Measurements from ENCODE around the gene MYD88.
"Not testable (repeated sequence)": the region's sequence is repeated elsewhere in the genome, so short reads cannot be mapped to it uniquely, and the experiment has no call there.

Gene MYD88

GRCh38 chr3:38131621-38132369, 6.7 kb upstream of the MYD88 start:
- Histone ChIP-seq H3K9me3 (replicated peaks; ENCODE audit: low read length) (no peaks in the 10 kb centered on the region), H3K27me3 (ENCODE audit: control insufficient read depth, insufficient read depth, low read length) (no peaks in the 10 kb centered on the region), H3K4me2 (ENCODE audit: low read length) (no peak overlapping the region), H3K36me3 (ENCODE audit: insufficient read depth, low read length) (peaks cover 60% of the 10 kb centered on the region), H3K4me1 (ENCODE audit: control insufficient read depth, insufficient read depth, low read length) (peaks cover 12% of the 10 kb centered on the region), H3K4me3 (ENCODE audit: low read length) (no peak overlapping the region), H3K9ac (ENCODE audit: low read depth, low read length) (no peak overlapping the region)

GRCh38 chr3:38133209-38133556, 5.3 kb upstream of the MYD88 start:
- peaks cover 15% of the 10 kb centered on the region for H3K4me1 ChIP-seq (ENCODE audit: control insufficient read depth, insufficient read depth, low read length)
- H3K4me3 ChIP-seq (ENCODE audit: low read length), result no peak overlapping the region
- no peaks in the 10 kb centered on the region for H3K27me3 ChIP-seq (ENCODE audit: control insufficient read depth, insufficient read depth, low read length)
- no peak overlapping the region for H3K4me2 ChIP-seq (ENCODE audit: low read length)
- H3K36me3 ChIP-seq (ENCODE audit: insufficient read depth, low read length), result peaks cover 48% of the 10 kb centered on the region
- no peak overlapping the region for H3K9ac ChIP-seq (ENCODE audit: low read depth, low read length)
- H3K9me3 ChIP-seq (replicated peaks; ENCODE audit: low read length), result no peaks in the 10 kb centered on the region

DNA sequence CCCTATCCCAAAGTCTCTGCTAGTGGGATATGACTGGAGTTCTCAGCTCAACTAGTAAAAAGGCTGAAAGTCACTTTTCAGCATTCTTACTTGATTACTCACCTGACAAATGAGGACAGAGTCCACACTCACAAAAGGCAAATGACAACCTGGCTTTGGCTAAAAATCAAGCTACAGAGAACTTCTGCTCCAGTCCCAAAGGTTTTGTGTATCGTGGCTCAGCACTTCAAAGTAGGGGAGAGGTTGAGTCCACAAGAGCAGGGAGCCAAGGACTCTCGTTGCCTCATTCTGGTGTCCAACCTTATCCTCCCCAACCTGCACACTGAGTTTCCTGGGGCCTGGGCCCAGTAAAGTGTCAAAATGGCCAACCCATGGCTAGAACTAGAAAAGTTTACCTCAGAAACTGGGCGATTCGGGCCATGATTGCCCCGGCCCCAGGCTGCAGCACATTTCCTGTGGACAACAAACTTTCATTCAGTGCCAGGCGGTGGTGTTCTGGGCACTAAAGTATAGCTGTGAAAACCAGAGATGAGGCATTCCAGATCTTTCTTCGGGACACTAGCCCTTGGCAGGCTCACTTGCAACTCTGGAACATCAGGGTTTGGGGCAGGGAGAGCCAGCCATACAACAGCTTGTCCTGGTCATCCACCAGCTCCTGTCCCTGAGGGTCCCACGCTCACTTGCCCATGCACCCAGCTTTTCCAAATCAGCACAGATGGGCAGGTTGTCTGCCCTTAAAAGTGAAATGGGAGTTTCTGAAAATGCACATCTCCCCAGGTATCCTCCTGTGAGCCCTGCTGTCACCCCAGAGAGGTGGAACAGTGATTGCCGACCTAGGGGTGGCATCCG, 4.7 kb upstream of the MYD88 start:
- H3K4me2 ChIP-seq (ENCODE audit: low read length), result no peak overlapping the region
- peaks cover 45% of the 10 kb centered on the region for H3K36me3 ChIP-seq (ENCODE audit: insufficient read depth, low read length)
- no peaks in the 10 kb centered on the region for H3K27me3 ChIP-seq (ENCODE audit: control insufficient read depth, insufficient read depth, low read length)
- H3K4me3 ChIP-seq (ENCODE audit: low read length), result no peak overlapping the region
- no peak overlapping the region for H3K9ac ChIP-seq (ENCODE audit: low read depth, low read length)
- H3K9me3 ChIP-seq (replicated peaks; ENCODE audit: low read length), result no peaks in the 10 kb centered on the region
- H3K4me1 ChIP-seq (ENCODE audit: control insufficient read depth, insufficient read depth, low read length), result peaks cover 14% of the 10 kb centered on the region

- not testable (repeated sequence) for H3K4me3 ChIP-seq (ENCODE audit: low read length); H3K27me3 ChIP-seq (ENCODE audit: control insufficient read depth, insufficient read depth, low read length); H3K9me3 ChIP-seq (replicated peaks; ENCODE audit: low read length); H3K9ac ChIP-seq (ENCODE audit: low read depth, low read length); H3K4me2 ChIP-seq (ENCODE audit: low read length)
- Histone ChIP-seq H3K36me3 (ENCODE audit: insufficient read depth, low read length) (peaks cover 37% of the 10 kb centered on the region), H3K4me1 (ENCODE audit: control insufficient read depth, insufficient read depth, low read length) (peaks cover 20% of the 10 kb centered on the region)
These were observed 3.8 kb upstream of the MYD88 start for GRCh38 chr3:38134517-38135143.

GRCh38 chr3:38135621-38136277, 2.7 kb upstream of the MYD88 start:
- Histone ChIP-seq H3K4me3 (ENCODE audit: low read length) (peak overlapping the region; percentile 96), H3K4me2 (ENCODE audit: low read length) (peak overlapping the region; percentile 97), H3K36me3 (ENCODE audit: insufficient read depth, low read length) (peaks cover 34% of the 10 kb centered on the region), H3K9ac (ENCODE audit: low read depth, low read length) (peak overlapping the region; percentile 90), H3K4me1 (ENCODE audit: control insufficient read depth, insufficient read depth, low read length) (peaks cover 21% of the 10 kb centered on the region)
- not testable (repeated sequence) for H3K9me3 ChIP-seq (replicated peaks; ENCODE audit: low read length); H3K27me3 ChIP-seq (ENCODE audit: control insufficient read depth, insufficient read depth, low read length)

DNA sequence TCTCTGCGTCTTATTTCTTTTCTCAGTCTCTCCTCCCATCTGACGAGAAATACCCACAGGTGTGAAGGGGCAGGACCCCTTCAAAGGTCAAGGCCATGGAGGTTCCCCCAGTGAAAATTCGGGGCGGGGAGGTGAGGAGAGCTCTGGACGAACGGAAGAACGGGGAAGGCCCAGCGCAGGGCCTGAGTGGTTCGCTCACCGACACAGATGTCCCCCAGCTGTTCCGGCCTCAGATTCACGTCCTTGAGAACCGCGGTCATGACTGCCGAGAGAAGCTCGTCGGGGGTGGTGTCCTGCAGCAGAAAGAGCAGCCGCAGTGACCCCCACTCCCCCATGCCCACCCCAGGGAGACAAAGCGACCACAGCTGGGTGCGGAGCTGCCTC, 2.1 kb upstream of the MYD88 start:
- H3K4me1 ChIP-seq (ENCODE audit: control insufficient read depth, insufficient read depth, low read length), result peaks cover 21% of the 10 kb centered on the region
- peak overlapping the region; percentile 96 for H3K4me3 ChIP-seq (ENCODE audit: low read length)
- H3K27me3 ChIP-seq (ENCODE audit: control insufficient read depth, insufficient read depth, low read length), result no peaks in the 10 kb centered on the region
- no peaks in the 10 kb centered on the region for H3K9me3 ChIP-seq (replicated peaks; ENCODE audit: low read length)
- H3K9ac ChIP-seq (ENCODE audit: low read depth, low read length), result peak overlapping the region; percentile 90
- H3K36me3 ChIP-seq (ENCODE audit: insufficient read depth, low read length), result peaks cover 31% of the 10 kb centered on the region
- peak overlapping the region; percentile 97 for H3K4me2 ChIP-seq (ENCODE audit: low read length)

- Histone ChIP-seq H3K9ac (ENCODE audit: low read depth, low read length) (peak within 1 kb of the TSS; percentile 90), H3K27me3 (ENCODE audit: control insufficient read depth, insufficient read depth, low read length) (no peaks in the 10 kb centered on the region), H3K36me3 (ENCODE audit: insufficient read depth, low read length) (peaks cover 32% of the 10 kb centered on the region), H3K4me3 (ENCODE audit: low read length) (peak within 1 kb of the TSS; percentile 96), H3K4me2 (ENCODE audit: low read length) (peak within 1 kb of the TSS; percentile 97), H3K9me3 (replicated peaks; ENCODE audit: low read length) (no peaks in the 10 kb centered on the region), H3K4me1 (ENCODE audit: control insufficient read depth, insufficient read depth, low read length) (peaks cover 21% of the 10 kb centered on the region)
These were observed 1.5 kb upstream of the MYD88 start, which contains the start of gene ACAA1 for GRCh38 chr3:38136777-38137614. Gene ACAA1 (minus strand): TSS chr3:38137127. CDS start chr3:38137035, 92 bp downstream.

DNA sequence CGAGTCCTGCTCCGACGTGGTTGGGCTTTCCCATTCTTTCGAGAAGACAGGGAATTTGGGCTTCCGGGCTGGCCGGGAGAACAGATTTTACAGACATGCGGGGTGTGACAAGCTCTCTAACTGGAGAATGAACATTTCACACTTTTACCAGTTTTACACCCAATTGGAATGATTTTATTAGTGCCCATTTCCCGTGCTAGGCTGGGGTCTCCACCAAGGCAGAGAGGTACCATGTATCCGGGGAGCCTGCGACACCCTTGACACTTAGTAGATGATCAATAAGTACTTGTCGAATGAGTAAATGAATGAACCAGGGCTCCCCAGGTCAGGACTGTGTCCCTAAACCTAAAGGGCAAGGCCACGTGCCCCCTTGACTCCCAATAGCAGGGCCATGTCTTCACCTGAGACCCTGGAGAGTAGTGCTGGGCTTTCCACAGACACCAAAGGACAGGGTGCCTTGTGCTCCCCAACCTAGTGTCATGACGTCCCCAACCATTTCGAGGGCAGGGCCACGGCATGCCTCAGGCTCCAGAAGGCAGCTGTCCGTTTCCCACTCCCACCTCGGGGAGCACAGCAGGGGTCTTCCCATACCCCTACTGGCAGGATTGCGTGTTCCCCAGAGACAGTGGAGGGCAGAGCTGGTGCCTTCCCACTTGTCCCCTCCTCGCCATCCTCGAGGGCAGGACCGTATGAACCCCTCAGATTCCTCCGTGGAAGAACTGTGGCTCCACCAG, 679 bp upstream of the MYD88 start:
- H3K27me3 ChIP-seq (ENCODE audit: control insufficient read depth, insufficient read depth, low read length), result no peaks in the 10 kb centered on the region
- no peaks in the 10 kb centered on the region for H3K9me3 ChIP-seq (replicated peaks; ENCODE audit: low read length)
- peak overlapping the region; percentile 96 for H3K4me3 ChIP-seq (ENCODE audit: low read length)
- peak overlapping the region; percentile 96 for H3K4me2 ChIP-seq (ENCODE audit: low read length)
- peaks cover 29% of the 10 kb centered on the region for H3K36me3 ChIP-seq (ENCODE audit: insufficient read depth, low read length)
- peaks cover 21% of the 10 kb centered on the region for H3K4me1 ChIP-seq (ENCODE audit: control insufficient read depth, insufficient read depth, low read length)
- peak overlapping the region; percentile 83 for H3K9ac ChIP-seq (ENCODE audit: low read depth, low read length)

DNA sequence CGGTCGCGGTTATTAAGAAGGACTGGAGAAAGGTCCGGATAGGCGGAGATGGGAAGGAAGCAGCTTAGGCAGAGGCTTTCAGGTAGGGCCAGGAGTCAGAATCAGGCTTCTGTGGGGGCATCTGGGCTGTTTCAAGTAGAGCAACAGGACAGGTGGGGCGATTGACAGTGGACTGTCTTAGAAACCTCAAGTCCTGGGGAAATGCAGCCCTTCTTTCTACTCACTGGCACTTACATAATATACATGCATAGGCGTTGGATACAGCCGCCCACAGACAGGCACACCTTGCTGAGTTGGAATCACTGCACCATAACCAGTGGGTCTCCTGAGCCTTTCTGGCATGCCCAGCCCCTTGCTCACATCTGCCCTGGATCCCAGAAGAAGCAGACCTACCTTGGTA, 730 bp downstream of the MYD88 start:
- H3K9ac ChIP-seq (ENCODE audit: low read depth, low read length), result peak overlapping the region; percentile 83

GRCh38 chr3:38139652-38140051, 1.2 kb downstream of the MYD88 start:
- no peaks in the 10 kb centered on the region for H3K9me3 ChIP-seq (replicated peaks; ENCODE audit: low read length)
- no peaks in the 10 kb centered on the region for H3K27me3 ChIP-seq (ENCODE audit: control insufficient read depth, insufficient read depth, low read length)
- peaks cover 21% of the 10 kb centered on the region for H3K4me1 ChIP-seq (ENCODE audit: control insufficient read depth, insufficient read depth, low read length)
- peak overlapping the region; percentile 96 for H3K4me3 ChIP-seq (ENCODE audit: low read length)
- peak overlapping the region; percentile 96 for H3K4me2 ChIP-seq (ENCODE audit: low read length)
- peak overlapping the region; percentile 83 for H3K9ac ChIP-seq (ENCODE audit: low read depth, low read length)
- peaks cover 12% of the 10 kb centered on the region for H3K36me3 ChIP-seq (ENCODE audit: insufficient read depth, low read length)

More for the DNA sequence above, 730 bp downstream of the MYD88 start:
- peaks cover 15% of the 10 kb centered on the region for H3K36me3 ChIP-seq (ENCODE audit: insufficient read depth, low read length)
- no peaks in the 10 kb centered on the region for H3K27me3 ChIP-seq (ENCODE audit: control insufficient read depth, insufficient read depth, low read length)
- peak overlapping the region; percentile 96 for H3K4me3 ChIP-seq (ENCODE audit: low read length)
- peaks cover 21% of the 10 kb centered on the region for H3K4me1 ChIP-seq (ENCODE audit: control insufficient read depth, insufficient read depth, low read length)
- peak overlapping the region; percentile 96 for H3K4me2 ChIP-seq (ENCODE audit: low read length)
- no peaks in the 10 kb centered on the region for H3K9me3 ChIP-seq (replicated peaks; ENCODE audit: low read length)
